Measurements from ENCODE around the gene DLG3. TPM values are rescaled to one million over a fixed set of nuclear protein-coding genes. Genes with fewer than 3 reads are reported as not detected.

The DLG3 gene
- total RNA-seq, 1 experiment from 2014 or later, result 26.4 TPM

DNA sequence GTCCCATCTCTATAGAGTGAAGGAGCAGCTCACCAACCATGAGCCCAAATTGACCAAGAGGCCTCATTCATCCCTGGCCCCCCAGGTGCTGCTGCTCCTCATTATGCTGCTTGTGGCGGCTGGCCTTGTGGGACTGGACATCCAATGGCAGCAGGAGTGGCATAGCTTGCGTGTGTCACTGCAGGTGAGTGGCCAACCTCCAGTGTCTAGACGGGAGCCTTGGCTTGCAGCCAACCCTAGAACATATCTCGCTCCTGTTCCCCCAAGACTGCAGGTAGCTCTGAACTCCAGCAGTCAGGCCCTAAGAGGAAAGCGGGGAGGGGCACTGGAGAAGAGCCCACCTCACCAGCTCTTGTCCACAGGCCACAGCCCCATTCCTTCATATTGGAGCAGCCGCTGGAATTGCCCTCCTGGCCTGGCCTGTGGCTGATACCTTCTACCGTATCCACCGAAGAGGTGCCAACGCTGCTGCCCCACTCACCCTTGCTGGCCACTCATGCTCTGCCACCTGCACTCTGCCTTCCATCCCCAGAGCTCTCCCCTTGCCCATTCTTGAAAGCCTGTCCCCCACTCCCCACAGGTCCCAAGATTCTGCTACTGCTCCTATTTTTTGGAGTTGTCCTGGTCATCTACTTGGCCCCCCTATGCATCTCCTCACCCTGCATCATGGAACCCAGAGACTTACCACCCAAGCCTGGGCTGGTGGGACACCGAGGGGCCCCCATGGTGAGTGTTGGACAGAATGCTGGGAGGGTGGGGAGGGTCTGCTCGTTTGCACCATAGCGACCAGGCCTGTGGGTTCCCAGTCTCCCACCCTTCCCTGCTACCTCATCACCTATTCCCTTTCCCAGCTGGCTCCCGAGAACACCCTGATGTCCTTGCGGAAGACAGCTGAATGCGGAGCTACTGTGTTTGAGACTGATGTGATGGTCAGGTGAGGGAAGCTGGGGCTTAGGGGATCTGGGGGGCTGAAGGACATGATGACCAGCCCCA is 18.1 kb upstream of the DLG3 start:
- TF ChIP-seq, protein P1, sequence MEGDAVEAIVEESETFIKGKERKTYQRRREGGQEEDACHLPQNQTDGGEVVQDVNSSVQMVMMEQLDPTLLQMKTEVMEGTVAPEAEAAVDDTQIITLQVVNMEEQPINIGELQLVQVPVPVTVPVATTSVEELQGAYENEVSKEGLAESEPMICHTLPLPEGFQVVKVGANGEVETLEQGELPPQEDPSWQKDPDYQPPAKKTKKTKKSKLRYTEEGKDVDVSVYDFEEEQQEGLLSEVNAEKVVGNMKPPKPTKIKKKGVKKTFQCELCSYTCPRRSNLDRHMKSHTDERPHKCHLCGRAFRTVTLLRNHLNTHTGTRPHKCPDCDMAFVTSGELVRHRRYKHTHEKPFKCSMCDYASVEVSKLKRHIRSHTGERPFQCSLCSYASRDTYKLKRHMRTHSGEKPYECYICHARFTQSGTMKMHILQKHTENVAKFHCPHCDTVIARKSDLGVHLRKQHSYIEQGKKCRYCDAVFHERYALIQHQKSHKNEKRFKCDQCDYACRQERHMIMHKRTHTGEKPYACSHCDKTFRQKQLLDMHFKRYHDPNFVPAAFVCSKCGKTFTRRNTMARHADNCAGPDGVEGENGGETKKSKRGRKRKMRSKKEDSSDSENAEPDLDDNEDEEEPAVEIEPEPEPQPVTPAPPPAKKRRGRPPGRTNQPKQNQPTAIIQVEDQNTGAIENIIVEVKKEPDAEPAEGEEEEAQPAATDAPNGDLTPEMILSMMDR (conservative IDR thresholded peaks at IDR 0.05; ENCODE audit: low read depth, low read length), result no peak
- TF ChIP-seq EZH2 (IDR thresholded peaks at IDR 0.05; ENCODE audit: low read length, unreplicated experiment), result no peak
- no peak for TF ChIP-seq EZH2phosphoT487 (IDR thresholded peaks at IDR 0.05; ENCODE audit: borderline replicate concordance, low read length)

DNA sequence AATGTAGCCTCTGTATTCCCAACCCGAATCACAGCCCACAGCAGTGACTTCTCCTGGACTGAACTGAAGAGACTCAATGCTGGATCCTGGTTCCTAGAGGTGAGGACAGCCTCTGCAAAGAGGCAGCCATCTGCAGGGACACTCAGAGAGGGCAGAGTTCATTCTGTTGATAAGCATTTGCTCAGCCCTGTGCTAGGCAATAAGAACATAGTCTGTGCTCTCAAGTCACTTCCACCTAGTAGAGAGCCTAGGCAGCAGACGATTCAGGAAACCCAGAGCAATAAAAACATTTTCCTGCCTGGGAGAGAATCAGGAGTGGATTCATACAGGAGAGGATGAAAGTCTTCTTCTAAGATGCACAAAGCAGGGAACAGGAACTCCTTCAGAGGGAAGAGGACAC is 17.3 kb upstream of the DLG3 start:
- ChIA-PET CTCF (no interaction called here), POLR2A (ENCODE audit: unreplicated experiment) (no interaction called here)
- Histone ChIP-seq H3K4me1 (ENCODE audit: insufficient read depth, low read length) (peaks cover 3% of the 10 kb centered on the region; the same call in 1 of the 2 replicates), H3K4me2 (ENCODE audit: low read length) (no peak overlapping the region), H3K9me2 (replicated peaks; ENCODE audit: low read length) (no peaks in the 10 kb centered on the region), H3K36me3 (ENCODE audit: low read depth, low read length) (no peaks in the 10 kb centered on the region), H3K9ac (ENCODE audit: low read length) (no peak overlapping the region), H3F3A (ENCODE audit: low read length, unreplicated experiment) (no peaks in the 10 kb centered on the region), H3K27me3 (ENCODE audit: low read length) (no peaks in the 10 kb centered on the region), H2AFZ (ENCODE audit: low read length) (no peak overlapping the region), H3K4me3 (ENCODE audit: low read length) (no peak overlapping the region), H3K9me3 (ENCODE audit: low read length) (no peaks in the 10 kb centered on the region), H3K27ac (ENCODE audit: low read length) (no peak overlapping the region), H3K79me2 (ENCODE audit: low read length) (no peaks in the 10 kb centered on the region), H4K20me1 (ENCODE audit: low read length) (no peaks in the 10 kb centered on the region)
- no TSS peak for BruUV-seq (replicated peaks)
- ATAC-seq, result no peak
- no peak for DNase-seq
- intact Hi-C loops (cut with micrococcal nuclease), result no loop called here
- TF ChIP-seq, protein P1 (conservative IDR thresholded peaks at IDR 0.05; ENCODE audit: low read depth, low read length), result no peak

More for the DNA sequence above, 18.1 kb upstream of the DLG3 start:
- no peak overlapping the region for H3K4me3 ChIP-seq (ENCODE audit: low read length)
- intact Hi-C loops (cut with micrococcal nuclease), result no loop called here
- no peaks in the 10 kb centered on the region for H4K20me1 ChIP-seq (ENCODE audit: low read length)
- CTCF ChIA-PET, result no interaction called here
- DNase-seq (no peak), ATAC-seq (no peak)
- no peaks in the 10 kb centered on the region for H3F3A ChIP-seq (ENCODE audit: low read length, unreplicated experiment)
- BruUV-seq (replicated peaks), result no TSS peak
- POLR2A ChIA-PET (ENCODE audit: unreplicated experiment), result no interaction called here
- no peaks in the 10 kb centered on the region for H3K27me3 ChIP-seq (ENCODE audit: low read length)
- no peaks in the 10 kb centered on the region for H3K79me2 ChIP-seq (ENCODE audit: low read length)
- no peak overlapping the region for H3K27ac ChIP-seq (ENCODE audit: low read length)
- no peaks in the 10 kb centered on the region for H3K9me2 ChIP-seq (replicated peaks; ENCODE audit: low read length)
- no peak overlapping the region for H3K9ac ChIP-seq (ENCODE audit: low read length)
- no peak overlapping the region for H2AFZ ChIP-seq (ENCODE audit: low read length)
- H3K9me3 ChIP-seq (ENCODE audit: low read length), result no peaks in the 10 kb centered on the region
- H3K4me2 ChIP-seq (ENCODE audit: low read length), result no peak overlapping the region
- H3K36me3 ChIP-seq (ENCODE audit: low read depth, low read length), result no peaks in the 10 kb centered on the region
- peaks cover 3% of the 10 kb centered on the region; the same call in 1 of the 2 replicates for H3K4me1 ChIP-seq (ENCODE audit: insufficient read depth, low read length)

DNA sequence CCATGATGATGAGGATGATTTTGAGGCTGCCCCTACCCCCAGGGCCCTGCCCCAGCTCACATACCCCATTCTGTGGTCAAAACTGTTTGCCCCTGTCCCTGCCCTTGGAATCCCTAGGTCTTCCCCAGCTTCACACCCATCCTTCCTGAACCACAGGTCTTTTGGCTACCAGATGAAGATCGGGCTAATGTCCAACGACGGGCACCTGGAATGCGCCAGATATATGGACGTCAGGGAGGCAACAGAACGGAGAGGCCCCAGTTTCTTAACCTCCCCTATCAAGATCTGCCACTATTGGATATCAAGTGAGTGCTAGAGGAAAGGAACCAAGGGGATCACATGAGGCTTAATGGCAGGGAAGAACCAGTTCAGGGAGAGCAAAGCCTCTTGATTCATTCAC is 14.9 kb upstream of the DLG3 start:
- H2AFZ ChIP-seq (ENCODE audit: low read length), result no peak overlapping the region
- no peak overlapping the region for H3K9ac ChIP-seq (ENCODE audit: low read length)
- TF ChIP-seq, protein P1 (conservative IDR thresholded peaks at IDR 0.05; ENCODE audit: low read depth, low read length), result no peak
- TF ChIP-seq EZH2 (IDR thresholded peaks at IDR 0.05; ENCODE audit: low read length, unreplicated experiment) (no peak), EZH2phosphoT487 (IDR thresholded peaks at IDR 0.05; ENCODE audit: borderline replicate concordance, low read length) (no peak)
- intact Hi-C loops (cut with micrococcal nuclease), result no loop called here
- no peak overlapping the region for H3K4me3 ChIP-seq (ENCODE audit: low read length)
- ATAC-seq (no peak), DNase-seq (no peak)
- no TSS peak for BruUV-seq (replicated peaks)
- no peaks in the 10 kb centered on the region for H3K79me2 ChIP-seq (ENCODE audit: low read length)
- H3K36me3 ChIP-seq (ENCODE audit: low read depth, low read length), result no peaks in the 10 kb centered on the region
- H3K9me3 ChIP-seq (ENCODE audit: low read length), result no peaks in the 10 kb centered on the region
- H3K4me2 ChIP-seq (ENCODE audit: low read length), result no peak overlapping the region
- peaks cover 9% of the 10 kb centered on the region for H3K4me1 ChIP-seq (ENCODE audit: insufficient read depth, low read length)
- H3K27ac ChIP-seq (ENCODE audit: low read length), result no peak overlapping the region
- no peaks in the 10 kb centered on the region for H3F3A ChIP-seq (ENCODE audit: low read length, unreplicated experiment)
- no peaks in the 10 kb centered on the region for H4K20me1 ChIP-seq (ENCODE audit: low read length)
- no peaks in the 10 kb centered on the region for H3K27me3 ChIP-seq (ENCODE audit: low read length)
- POLR2A ChIA-PET (ENCODE audit: unreplicated experiment), result interaction anchor here (0.5 kb wide), 1 partner anchor 13 kb away, joined by 4 read pairs; no protein-coding TSS in a partner anchor
- H3K9me2 ChIP-seq (replicated peaks; ENCODE audit: low read length), result no peaks in the 10 kb centered on the region
- CTCF ChIA-PET, result no interaction called here

All from PC-3 (cell line).